ENCODE measurements around the gene RHBDL3.

DNA sequence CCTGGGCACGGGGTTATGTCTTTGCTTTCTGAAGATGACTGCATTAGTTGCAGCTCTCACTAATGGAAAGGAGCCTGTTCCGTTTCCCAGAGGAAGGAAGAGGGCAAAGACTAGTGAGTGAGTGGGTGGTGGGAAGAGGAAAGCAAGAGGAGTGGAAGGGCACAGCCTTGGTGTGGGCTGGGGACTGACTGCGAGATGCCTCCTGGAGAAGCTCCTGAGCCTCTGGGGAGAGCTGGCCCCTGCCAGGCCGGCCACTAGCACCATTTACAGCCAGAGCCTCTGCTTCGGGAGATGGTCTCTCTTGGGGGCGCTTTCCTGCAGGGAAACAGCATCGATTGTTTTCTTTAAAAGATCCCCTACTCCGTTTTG is 825 bp upstream of the RHBDL3 start:
- TF ChIP-seq, protein P1, sequence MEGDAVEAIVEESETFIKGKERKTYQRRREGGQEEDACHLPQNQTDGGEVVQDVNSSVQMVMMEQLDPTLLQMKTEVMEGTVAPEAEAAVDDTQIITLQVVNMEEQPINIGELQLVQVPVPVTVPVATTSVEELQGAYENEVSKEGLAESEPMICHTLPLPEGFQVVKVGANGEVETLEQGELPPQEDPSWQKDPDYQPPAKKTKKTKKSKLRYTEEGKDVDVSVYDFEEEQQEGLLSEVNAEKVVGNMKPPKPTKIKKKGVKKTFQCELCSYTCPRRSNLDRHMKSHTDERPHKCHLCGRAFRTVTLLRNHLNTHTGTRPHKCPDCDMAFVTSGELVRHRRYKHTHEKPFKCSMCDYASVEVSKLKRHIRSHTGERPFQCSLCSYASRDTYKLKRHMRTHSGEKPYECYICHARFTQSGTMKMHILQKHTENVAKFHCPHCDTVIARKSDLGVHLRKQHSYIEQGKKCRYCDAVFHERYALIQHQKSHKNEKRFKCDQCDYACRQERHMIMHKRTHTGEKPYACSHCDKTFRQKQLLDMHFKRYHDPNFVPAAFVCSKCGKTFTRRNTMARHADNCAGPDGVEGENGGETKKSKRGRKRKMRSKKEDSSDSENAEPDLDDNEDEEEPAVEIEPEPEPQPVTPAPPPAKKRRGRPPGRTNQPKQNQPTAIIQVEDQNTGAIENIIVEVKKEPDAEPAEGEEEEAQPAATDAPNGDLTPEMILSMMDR (conservative IDR thresholded peaks at IDR 0.05): no peak
- TF ChIP-seq EZH2 (IDR thresholded peaks at IDR 0.05; ENCODE audit: low read depth): no peak

All from PC-9 (cell line).